Testis (tissue), 3 donors: ENCODE results near the gene REXO4. TPM values are rescaled to one million over a fixed set of nuclear protein-coding genes. Genes with fewer than 3 reads are reported as not detected.
A peak's percentile ranks its signal among the peaks of the same experiment; 100 is the strongest.

ENCODE experiments used
- DNase-seq: peaks from one replicate; pipeline ENCODE4 v3.0.0-alpha.2; 2019
- H3K27ac ChIP-seq, 2 donors: fragments of 200-600 bp; sonication (generic); one replicate each; pipeline ENCODE4 v1.5.1; 2019
- H3K27me3 ChIP-seq: fragments of 200-600 bp; sonication (generic); one replicate; pipeline ENCODE4 v1.5.1; 2019
- H3K36me3 ChIP-seq: fragments of 200-600 bp; sonication (generic); one replicate; pipeline ENCODE4 v1.5.1; 2017; ENCODE audit warnings: low read depth; ENCODE audit errors: missing control alignments
- H3K4me1 ChIP-seq: fragments of 200-600 bp; sonication (generic); one replicate; pipeline ENCODE4 v1.5.1; 2019
- H3K4me3 ChIP-seq, 2 donors: fragments of 200-600 bp; sonication (generic); one replicate each; pipeline ENCODE4 v1.5.1; 2017 to 2019
- H3K9me3 ChIP-seq: fragments of 200-600 bp; sonication (generic); one replicate; pipeline ENCODE4 v1.5.1; 2017
- CTCF ChIP-seq, 3 experiments: fragments of 450-650 bp in 2 of 3; fragments of 200-600 bp in 1 of 3; sonication (generic) in 1 of 3; IDR thresholded peaks; one replicate each; pipeline ENCODE4 v1.5.1; 2016 to 2019; ENCODE audit warnings: antibody characterized with exemption in 3 of 3, mild to moderate bottlenecking in 2 of 3, moderate library complexity in 1 of 3
- POLR2A ChIP-seq: fragments of 450-650 bp; IDR thresholded peaks from one replicate; pipeline ENCODE4 v1.6.1; 2017; ENCODE audit warnings: antibody characterized with exemption, mild to moderate bottlenecking, moderate library complexity
- WGBS, 2 donors: methylation state at CpG; one replicate each; pipeline ENCODE4 v1.1.5; 2018; 5-methylcytosine and 5-hydroxymethylcytosine counted together
- intact Hi-C: fragments of 100-400 bp; cut with DNase I; formaldehyde crosslinking; loops from one replicate; pipeline ENCODE4 v1.15.1; 2023; ENCODE audit warnings: low total_unique reads
- polyA plus RNA-seq: library from polyadenylated mRNA; stranded (reverse); fragments of 350-450 nt; fragmentation: Illumina TruSeq; extraction: RNeasy Lipid Tissue Mini Kit (QIAGEN cat#74804); gene quantifications from one replicate; pipeline ENCODE4 v1.2.3, GENCODE V29; 2014; ENCODE audit warnings: low read depth, low replicate concordance; ENCODE audit not compliant: insufficient read depth
- total RNA-seq, 2 donors: library from RNA; depleted of rRNA; stranded (reverse); fragments of >200 nt; gene quantifications; one replicate each; pipeline ENCODE4 v1.2.3, GENCODE V29; 2016

REXO4 gene
- total and polyA plus RNA-seq, 3 donors from 2014 or later = 31.4 to 36.7 (median 31.5) TPM

- no peaks in the 10 kb centered on the region for H3K4me1 ChIP-seq
- 67 to 93% methylated on average over 3 to 16 of the region's 16 CpGs for WGBS, 2 donors
- DNase-seq = no peak
- no peak for TF ChIP-seq POLR2A
- TF ChIP-seq CTCF (IDR thresholded peaks at IDR 0.05) = no peak
- no peaks in the 10 kb centered on the region for H3K36me3 ChIP-seq
- no peak overlapping the region for H3K4me3 ChIP-seq
- intact Hi-C loops = no loop called here
- no peaks in the 10 kb centered on the region for H3K27me3 ChIP-seq
- no peaks in the 10 kb centered on the region for H3K9me3 ChIP-seq
- no peak overlapping the region for H3K27ac ChIP-seq
These were observed 18.9 kb upstream of the REXO4 start for GRCh38 chr9:133436681-133437080.

- no peak overlapping the region for H3K27ac ChIP-seq
- DNase-seq = no peak
- 78 to 86% methylated on average over 3 to 11 of the region's 11 CpGs for WGBS, 2 donors
- H3K4me1 ChIP-seq = no peaks in the 10 kb centered on the region
- H3K4me3 ChIP-seq = no peak overlapping the region
- intact Hi-C loops = no loop called here
- no peaks in the 10 kb centered on the region for H3K9me3 ChIP-seq
- H3K27me3 ChIP-seq = no peaks in the 10 kb centered on the region
- TF ChIP-seq POLR2A (no peak), CTCF (IDR thresholded peaks at IDR 0.05) (no peak)
- H3K36me3 ChIP-seq = no peaks in the 10 kb centered on the region
These were observed 15.6 kb upstream of the REXO4 start for GRCh38 chr9:133433351-133433843.

GRCh38 chr9:133430244-133430643, 12.4 kb upstream of the REXO4 start:
- Histone ChIP-seq H3K4me3 (peak overlapping the region in 1 of 2 donors; percentile 36), H3K9me3 (no peaks in the 10 kb centered on the region), H3K36me3 (no peaks in the 10 kb centered on the region), H3K4me1 (no peaks in the 10 kb centered on the region), H3K27ac (no peak overlapping the region), H3K27me3 (no peaks in the 10 kb centered on the region)
- DNase-seq = no peak
- TF ChIP-seq CTCF (IDR thresholded peaks at IDR 0.05) = no peak
- TF ChIP-seq POLR2A = no peak
- WGBS, 2 donors = 85 to 90% methylated on average over 1 of the region's 1 CpG
- intact Hi-C loops = no loop called here

- WGBS, 2 donors = 12 to 44% methylated on average over 11 to 49 of the region's 49 CpGs
- Histone ChIP-seq H3K27ac (no peak overlapping the region), H3K27me3 (no peaks in the 10 kb centered on the region), H3K4me1 (no peaks in the 10 kb centered on the region), H3K9me3 (no peaks in the 10 kb centered on the region), H3K36me3 (no peaks in the 10 kb centered on the region), H3K4me3 (peak overlapping the region in 1 of 2 donors; percentile 36)
- intact Hi-C loops = no loop called here
- peak; percentile 38 for DNase-seq
- TF ChIP-seq CTCF (IDR thresholded peaks at IDR 0.05) (peak in 1 of 3 experiments; percentile 26), POLR2A (no peak)
These were observed 11.9 kb upstream of the REXO4 start for GRCh38 chr9:133429641-133430161.

- Histone ChIP-seq H3K27me3 (no peaks in the 10 kb centered on the region), H3K36me3 (no peaks in the 10 kb centered on the region), H3K9me3 (no peaks in the 10 kb centered on the region), H3K4me1 (no peaks in the 10 kb centered on the region), H3K27ac (no peak overlapping the region), H3K4me3 (peak overlapping the region in 1 of 2 donors; percentile 38)
- no peak for DNase-seq
- intact Hi-C loops = no loop called here
- WGBS, 2 donors = 10 to 12% methylated on average over 17 to 18 of the region's 18 CpGs
- TF ChIP-seq POLR2A = no peak
- no peak for TF ChIP-seq CTCF (IDR thresholded peaks at IDR 0.05)
These were observed 11.4 kb upstream of the REXO4 start for GRCh38 chr9:133429214-133429613.
